Measurements from ENCODE around the gene PTGIS.

The PTGIS gene

DNA sequence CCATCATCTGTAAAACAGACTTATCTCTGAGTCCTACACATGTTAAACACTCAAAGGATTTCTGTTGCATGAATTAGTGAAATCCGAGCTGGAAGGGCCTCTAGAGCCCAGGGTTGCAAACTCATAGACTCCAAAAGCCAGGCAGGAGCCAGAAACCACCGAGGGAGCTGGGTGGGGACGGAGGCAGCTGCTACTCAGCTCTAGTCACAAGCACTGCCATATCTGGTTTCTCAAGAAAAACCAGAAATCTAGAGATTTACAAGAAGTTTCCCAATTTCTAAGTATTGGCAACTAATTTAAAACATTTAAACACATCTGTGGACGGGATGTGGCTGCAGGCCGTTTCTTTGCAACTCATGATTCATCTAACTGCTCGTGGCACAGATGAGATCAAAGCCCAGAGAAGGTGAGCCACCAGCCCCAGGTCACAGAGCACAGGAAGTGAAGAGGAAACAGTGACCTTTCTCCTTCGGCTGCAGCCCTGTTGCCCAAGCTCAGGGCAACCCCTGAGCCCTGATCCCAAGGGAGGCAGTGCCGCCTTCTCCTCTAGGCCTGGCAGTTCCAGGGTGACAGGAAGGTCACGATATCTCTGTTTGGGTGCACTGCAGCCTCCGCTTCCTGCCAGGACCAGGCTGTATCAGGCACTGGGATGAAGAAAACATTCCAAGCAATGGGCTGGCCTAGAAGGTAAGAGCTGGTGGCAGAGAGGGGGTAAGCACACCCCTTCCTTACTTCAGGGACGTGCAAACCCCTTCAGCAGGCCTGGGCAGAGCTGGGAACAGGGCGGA, 26.4 kb upstream of the PTGIS start:
- TF ChIP-seq, protein P1, sequence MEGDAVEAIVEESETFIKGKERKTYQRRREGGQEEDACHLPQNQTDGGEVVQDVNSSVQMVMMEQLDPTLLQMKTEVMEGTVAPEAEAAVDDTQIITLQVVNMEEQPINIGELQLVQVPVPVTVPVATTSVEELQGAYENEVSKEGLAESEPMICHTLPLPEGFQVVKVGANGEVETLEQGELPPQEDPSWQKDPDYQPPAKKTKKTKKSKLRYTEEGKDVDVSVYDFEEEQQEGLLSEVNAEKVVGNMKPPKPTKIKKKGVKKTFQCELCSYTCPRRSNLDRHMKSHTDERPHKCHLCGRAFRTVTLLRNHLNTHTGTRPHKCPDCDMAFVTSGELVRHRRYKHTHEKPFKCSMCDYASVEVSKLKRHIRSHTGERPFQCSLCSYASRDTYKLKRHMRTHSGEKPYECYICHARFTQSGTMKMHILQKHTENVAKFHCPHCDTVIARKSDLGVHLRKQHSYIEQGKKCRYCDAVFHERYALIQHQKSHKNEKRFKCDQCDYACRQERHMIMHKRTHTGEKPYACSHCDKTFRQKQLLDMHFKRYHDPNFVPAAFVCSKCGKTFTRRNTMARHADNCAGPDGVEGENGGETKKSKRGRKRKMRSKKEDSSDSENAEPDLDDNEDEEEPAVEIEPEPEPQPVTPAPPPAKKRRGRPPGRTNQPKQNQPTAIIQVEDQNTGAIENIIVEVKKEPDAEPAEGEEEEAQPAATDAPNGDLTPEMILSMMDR (IDR thresholded peaks at IDR 0.05; ENCODE audit: low read depth, low read length, missing control alignments) = no peak
- peak; percentile 83 for DNase-seq (ENCODE audit: extremely low read depth, low read depth)

DNA sequence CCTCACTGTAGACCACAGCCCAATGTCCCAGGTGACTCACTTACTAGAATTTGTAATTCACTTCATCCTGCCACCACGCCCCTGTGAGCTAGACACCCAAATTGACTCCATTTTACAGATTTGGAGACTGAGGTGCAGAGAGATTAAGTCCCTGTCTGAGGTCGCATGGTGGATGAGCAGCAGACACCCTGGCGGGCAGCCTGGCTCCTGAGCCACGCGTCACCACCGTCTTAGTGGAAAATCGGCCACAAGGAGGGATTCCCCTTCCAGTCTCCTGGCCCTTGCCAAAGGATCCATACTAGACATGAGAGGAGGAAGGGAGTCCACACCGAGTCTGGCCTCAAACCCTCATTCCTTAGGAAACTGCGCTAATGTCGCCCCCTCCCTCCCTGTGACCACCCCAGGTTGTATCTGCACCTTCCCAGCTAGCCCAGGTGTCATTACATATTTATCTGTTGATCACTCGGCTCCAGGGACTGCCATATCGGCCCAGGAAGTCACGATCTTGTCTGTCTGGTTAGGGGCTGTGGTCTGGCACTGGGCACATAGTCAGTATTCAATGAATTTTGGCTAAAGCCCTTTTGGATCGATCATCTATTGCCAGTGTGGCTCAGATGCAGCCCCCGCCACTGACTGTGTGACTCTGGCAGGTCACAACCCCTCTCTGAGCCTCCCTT, 25.7 kb upstream of the PTGIS start:
- no peak for DNase-seq (ENCODE audit: extremely low read depth, low read depth)
- TF ChIP-seq, protein P1 (IDR thresholded peaks at IDR 0.05; ENCODE audit: low read depth, low read length, missing control alignments) = no peak
- no peak overlapping the region for H3K4me3 ChIP-seq (replicated peaks; ENCODE audit: low read depth, low read length)

More for the DNA sequence above, 26.4 kb upstream of the PTGIS start:
- H3K4me3 ChIP-seq (replicated peaks; ENCODE audit: low read depth, low read length) = no peak overlapping the region

DNA sequence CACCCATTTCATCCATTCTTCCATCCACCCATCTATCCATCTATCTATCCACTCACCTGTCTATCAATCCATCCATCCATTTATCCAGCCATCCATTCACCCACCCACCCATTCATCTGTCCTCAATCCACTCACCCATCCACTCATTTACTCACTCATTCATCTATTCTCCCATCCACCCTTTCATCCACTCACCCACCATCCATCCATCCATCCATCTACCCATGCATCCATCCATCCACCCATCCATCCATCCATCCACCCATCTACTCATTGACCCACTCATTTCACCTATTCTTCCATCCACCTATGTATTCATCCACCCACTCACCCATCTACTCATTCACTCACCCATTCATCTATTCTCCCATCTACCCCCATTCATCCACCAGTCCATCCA, 24.2 kb upstream of the PTGIS start:
- TF ChIP-seq, protein P1 (IDR thresholded peaks at IDR 0.05; ENCODE audit: low read depth, low read length, missing control alignments) = no peak
- DNase-seq (ENCODE audit: extremely low read depth, low read depth) = no peak
- no peak overlapping the region for H3K4me3 ChIP-seq (replicated peaks; ENCODE audit: low read depth, low read length)

DNA sequence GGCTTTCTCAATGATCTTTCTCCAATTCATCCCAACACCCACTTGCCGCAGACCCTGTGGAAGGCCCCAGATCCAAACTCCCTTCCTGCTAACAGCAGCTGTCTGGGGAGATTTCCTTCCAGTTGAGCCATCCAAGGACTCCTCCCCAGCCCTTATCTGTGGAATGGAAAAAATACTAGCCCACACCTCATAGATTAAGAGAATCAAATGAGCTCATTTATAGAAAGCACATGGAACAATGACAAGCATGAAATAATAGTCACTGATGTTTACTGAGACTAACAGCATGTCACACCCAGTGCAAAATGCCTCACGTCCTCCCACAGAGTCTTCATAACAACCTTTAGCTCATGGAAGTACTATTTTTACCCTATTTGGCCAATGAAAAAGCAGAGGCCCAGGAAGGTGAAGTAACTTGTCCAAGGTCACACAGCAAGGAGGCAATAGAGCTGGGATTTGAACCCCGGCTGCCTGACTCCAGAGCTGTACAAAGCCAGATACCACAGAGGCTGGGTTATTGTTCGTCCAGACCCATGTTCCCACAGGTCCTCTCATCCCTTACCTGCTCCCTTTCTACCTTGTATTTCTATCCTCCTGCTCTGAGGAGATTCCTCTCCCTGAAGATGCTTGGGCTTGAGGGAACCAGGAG, 23.4 kb upstream of the PTGIS start:
- no peak for DNase-seq (ENCODE audit: extremely low read depth, low read depth)
- TF ChIP-seq, protein P1 (IDR thresholded peaks at IDR 0.05; ENCODE audit: low read depth, low read length, missing control alignments) = no peak
- H3K4me3 ChIP-seq (replicated peaks; ENCODE audit: low read depth, low read length) = no peak overlapping the region

DNA sequence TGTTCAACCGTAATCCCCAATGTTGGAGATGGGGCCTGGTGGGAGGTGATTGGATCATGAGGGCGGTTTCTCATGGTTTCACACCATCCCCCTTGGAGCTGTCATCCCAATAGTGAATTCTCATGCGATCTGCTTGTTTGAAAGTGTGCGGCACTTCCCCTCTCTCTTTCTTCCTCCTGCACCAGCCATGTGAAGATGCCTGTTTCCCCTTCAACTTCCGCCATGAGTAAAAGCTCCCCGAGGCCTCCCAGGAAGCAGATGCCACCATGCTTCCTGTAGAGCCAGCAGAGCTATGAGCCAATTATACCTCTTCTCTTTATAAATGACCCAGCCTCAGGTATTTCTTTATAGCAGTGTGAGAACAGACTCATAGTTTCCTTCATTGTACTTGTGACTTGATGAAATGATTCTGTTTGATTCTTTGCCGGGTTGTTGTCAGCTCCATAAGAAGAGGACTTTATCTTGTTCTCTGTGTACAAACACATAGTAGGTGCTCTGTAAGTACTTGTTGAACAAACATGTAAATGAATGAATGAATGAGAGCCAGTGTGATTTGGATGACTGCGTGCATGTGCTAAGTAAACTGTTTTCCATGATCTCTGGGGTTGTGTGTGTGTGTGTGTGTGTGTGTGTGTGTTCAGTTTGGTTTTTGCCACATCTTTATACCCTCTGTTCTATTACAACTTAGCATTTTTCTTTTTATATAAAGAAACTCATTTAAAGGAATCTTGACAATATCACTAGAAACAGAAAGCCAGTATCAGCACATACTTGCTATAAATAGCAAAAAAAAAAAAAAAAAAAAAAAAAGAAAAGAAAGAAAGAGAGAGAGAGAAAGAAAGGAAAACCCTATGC, 22.5 kb upstream of the PTGIS start:
- no peak for DNase-seq (ENCODE audit: extremely low read depth, low read depth)
- TF ChIP-seq, protein P1 (IDR thresholded peaks at IDR 0.05; ENCODE audit: low read depth, low read length, missing control alignments) = no peak
- no peak overlapping the region for H3K4me3 ChIP-seq (replicated peaks; ENCODE audit: low read depth, low read length)

DNA sequence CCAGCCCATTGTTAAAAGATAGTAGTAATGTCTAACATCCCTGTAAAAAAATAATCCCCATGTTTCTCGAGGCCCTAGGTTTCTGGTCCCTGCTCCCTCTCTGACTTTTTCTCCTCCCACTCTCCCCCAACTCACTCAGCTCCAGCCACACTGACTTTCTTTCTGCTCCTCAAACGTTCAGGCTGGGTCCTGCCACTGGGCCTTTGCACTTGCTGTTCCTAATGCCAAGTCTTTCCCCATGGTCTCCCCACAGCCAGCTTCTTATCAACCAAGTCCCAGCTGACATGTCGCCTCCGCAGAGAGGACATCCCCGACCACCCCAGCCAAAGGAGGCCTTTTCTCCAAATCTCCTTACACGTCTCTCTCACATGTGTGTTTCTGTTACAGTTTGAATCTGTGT, 21.8 kb upstream of the PTGIS start:
- no peak for DNase-seq (ENCODE audit: extremely low read depth, low read depth)
- H3K4me3 ChIP-seq (replicated peaks; ENCODE audit: low read depth, low read length) = no peak overlapping the region
- TF ChIP-seq, protein P1 (IDR thresholded peaks at IDR 0.05; ENCODE audit: low read depth, low read length, missing control alignments) = no peak

All from HFF-Myc (cell line).